ENCODE data around the gene KLHL14. TPM values are rescaled to one million over a fixed set of nuclear protein-coding genes. Genes with fewer than 3 reads are reported as not detected.

The KLHL14 gene
- total and polyA plus RNA-seq, 9 donors, result 0.23 to 3.7 (median 1.5) TPM

DNA sequence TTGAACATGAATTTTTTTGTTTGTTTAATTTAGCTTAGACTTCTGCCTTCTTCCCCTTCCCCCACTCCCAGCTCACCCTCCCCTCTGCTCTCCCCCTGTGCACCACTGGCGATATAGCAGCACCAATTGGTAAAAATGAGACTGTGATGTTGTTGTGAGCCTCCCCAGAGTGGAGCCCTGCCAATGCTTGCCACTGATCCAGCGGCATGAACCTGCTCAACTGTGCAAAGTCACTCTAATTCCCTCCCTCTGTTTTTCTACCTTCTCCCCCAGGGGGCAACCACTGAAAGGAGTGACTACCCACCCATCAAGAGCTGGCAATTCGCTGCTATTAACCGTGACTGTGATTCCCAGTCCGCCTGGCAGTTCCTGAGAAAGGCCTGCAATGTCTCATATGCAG is 30.2 kb downstream of the KLHL14 start:
- intact Hi-C loops (cut with DNase I), result no loop called here
- TF ChIP-seq, protein P1, sequence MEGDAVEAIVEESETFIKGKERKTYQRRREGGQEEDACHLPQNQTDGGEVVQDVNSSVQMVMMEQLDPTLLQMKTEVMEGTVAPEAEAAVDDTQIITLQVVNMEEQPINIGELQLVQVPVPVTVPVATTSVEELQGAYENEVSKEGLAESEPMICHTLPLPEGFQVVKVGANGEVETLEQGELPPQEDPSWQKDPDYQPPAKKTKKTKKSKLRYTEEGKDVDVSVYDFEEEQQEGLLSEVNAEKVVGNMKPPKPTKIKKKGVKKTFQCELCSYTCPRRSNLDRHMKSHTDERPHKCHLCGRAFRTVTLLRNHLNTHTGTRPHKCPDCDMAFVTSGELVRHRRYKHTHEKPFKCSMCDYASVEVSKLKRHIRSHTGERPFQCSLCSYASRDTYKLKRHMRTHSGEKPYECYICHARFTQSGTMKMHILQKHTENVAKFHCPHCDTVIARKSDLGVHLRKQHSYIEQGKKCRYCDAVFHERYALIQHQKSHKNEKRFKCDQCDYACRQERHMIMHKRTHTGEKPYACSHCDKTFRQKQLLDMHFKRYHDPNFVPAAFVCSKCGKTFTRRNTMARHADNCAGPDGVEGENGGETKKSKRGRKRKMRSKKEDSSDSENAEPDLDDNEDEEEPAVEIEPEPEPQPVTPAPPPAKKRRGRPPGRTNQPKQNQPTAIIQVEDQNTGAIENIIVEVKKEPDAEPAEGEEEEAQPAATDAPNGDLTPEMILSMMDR (IDR thresholded peaks at IDR 0.05), result no peak
- 58 to 65% (median 64%) methylated on average over 5 of the region's 5 CpGs for WGBS, 3 donors
- no peak for DNase-seq
- Histone ChIP-seq H3K4me1 (ENCODE audit: insufficient read depth) (no peaks in the 10 kb centered on the region), H3K27ac (no peak overlapping the region), H3K36me3 (no peaks in the 10 kb centered on the region), H3K27me3 (no peaks in the 10 kb centered on the region), H3K4me3 (no peak overlapping the region), H3K9me3 (no peaks in the 10 kb centered on the region)

DNA sequence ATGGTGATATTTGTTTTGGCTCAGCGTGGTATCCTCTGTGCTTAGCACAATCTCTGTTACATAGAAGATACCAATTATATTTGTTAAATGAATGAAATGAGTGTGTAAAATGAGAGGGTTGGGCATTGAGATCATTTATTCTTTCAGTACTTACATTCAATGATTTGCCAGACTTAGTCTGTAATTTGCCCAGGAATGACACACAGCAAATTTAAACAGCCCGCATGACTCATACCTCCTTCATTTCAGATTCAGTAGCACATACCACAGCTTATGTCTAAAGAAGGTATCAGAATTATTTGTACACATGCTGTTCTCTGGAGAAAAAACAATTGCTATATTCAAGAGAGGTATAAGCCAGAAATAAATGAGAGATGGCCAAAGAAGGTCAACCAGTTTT is 37.0 kb downstream of the KLHL14 start:
- Histone ChIP-seq H3K4me1 (ENCODE audit: insufficient read depth) (no peaks in the 10 kb centered on the region), H3K4me3 (no peak overlapping the region), H3K9me3 (peaks cover 0 to 3% of the 10 kb centered on the region in 2 donors), H3K27me3 (no peaks in the 10 kb centered on the region), H3K27ac (no peak overlapping the region), H3K36me3 (no peaks in the 10 kb centered on the region)
- DNase-seq, result no peak
- TF ChIP-seq EP300 (IDR thresholded peaks at IDR 0.05), result no peak
- no peak for TF ChIP-seq POLR2A (IDR thresholded peaks at IDR 0.05)
- TF ChIP-seq, protein P1 (IDR thresholded peaks at IDR 0.05), result no peak
- 81 to 91% (median 82%) methylated on average over 2 of the region's 2 CpGs for WGBS, 3 donors
- intact Hi-C loops (cut with DNase I), result no loop called here

DNA sequence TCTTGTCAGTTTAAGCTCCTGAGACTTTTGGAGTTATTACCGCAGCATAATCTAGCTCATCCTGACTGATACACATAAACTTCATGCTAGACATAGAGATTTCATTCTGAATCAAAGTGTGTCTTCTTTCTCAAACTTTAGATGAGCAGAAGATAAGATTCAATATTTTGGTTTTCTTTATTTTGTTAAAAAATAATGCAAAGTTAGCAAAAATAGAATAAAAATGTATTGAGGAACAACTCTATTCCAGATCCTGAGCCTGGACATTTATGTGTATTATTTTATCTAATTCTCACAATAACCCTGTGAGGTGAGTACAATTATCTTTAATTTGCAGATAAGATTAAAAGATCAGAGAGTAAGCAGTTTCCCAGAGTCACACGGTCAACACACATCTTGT is 38.4 kb downstream of the KLHL14 start:
- intact Hi-C loops (cut with DNase I), result no loop called here
- 90 to 97% (median 92%) methylated on average over 2 of the region's 2 CpGs for WGBS, 3 donors
- peaks cover 0 to 3% of the 10 kb centered on the region in 2 donors for H3K9me3 ChIP-seq
- TF ChIP-seq, protein P1 (IDR thresholded peaks at IDR 0.05), result no peak
- TF ChIP-seq POLR2A (IDR thresholded peaks at IDR 0.05) (no peak), EP300 (IDR thresholded peaks at IDR 0.05) (no peak)
- no peak overlapping the region for H3K27ac ChIP-seq
- no peaks in the 10 kb centered on the region for H3K4me1 ChIP-seq (ENCODE audit: insufficient read depth)
- no peaks in the 10 kb centered on the region for H3K36me3 ChIP-seq
- no peak for DNase-seq
- no peaks in the 10 kb centered on the region for H3K27me3 ChIP-seq
- H3K4me3 ChIP-seq, result no peak overlapping the region

DNA sequence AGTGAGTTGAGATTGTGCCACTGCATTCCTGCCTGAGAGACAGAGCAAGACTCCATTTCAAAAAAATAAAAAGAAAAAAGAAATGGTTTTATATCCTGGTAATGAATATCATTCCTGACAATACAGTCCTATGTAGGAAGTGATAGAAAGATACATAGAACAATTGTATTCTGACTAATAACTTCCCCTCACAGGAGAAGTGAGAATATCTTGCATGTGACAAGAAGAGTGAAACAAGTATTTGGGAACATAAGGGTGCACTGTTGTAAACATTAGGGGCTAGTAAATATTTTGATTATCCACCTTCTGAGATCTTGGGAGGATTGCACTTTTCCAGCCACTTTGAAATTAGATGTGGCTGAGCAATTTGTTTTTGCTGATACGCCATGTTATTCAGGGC is 40.7 kb downstream of the KLHL14 start:
- H3K27ac ChIP-seq, result no peak overlapping the region
- no peaks in the 10 kb centered on the region for H3K36me3 ChIP-seq
- no peaks in the 10 kb centered on the region for H3K4me1 ChIP-seq (ENCODE audit: insufficient read depth)
- peaks cover 0 to 3% of the 10 kb centered on the region in 2 donors for H3K9me3 ChIP-seq
- no peak for TF ChIP-seq EP300 (IDR thresholded peaks at IDR 0.05)
- TF ChIP-seq, protein P1 (IDR thresholded peaks at IDR 0.05), result no peak
- no peak for TF ChIP-seq POLR2A (IDR thresholded peaks at IDR 0.05)
- no peak for DNase-seq
- no peaks in the 10 kb centered on the region for H3K27me3 ChIP-seq
- WGBS, 3 donors, result 94 to 100% (median 99%) methylated on average over 1 of the region's 1 CpG
- H3K4me3 ChIP-seq, result no peak overlapping the region
- intact Hi-C loops (cut with DNase I), result no loop called here

Data from ovary (tissue), 9 donors.